ENCODE measurements around the gene THAP8.

Gene THAP8

DNA sequence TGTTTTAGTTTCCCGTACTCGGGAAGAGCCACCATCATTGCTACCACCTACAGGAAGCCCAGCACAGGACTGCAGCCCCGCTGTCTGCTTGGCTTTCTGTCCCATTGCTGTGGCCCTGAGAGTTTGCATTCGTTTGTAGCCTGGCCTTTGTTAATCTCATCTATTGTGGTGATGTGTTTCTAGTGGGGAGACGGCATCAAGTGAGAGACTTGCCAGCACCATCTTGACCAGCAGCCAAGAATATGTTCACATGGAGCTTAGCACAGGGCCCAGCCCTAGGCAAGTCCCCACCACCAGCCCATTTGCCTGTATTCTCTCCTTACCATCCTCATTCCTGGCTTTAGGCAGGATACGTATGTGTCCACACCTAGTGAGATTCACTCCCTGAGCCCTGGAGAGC is 39.6 kb upstream of the THAP8 start:
- H3K4me3 ChIP-seq (ENCODE audit: low read length): no peak overlapping the region
- TF ChIP-seq, protein P1, sequence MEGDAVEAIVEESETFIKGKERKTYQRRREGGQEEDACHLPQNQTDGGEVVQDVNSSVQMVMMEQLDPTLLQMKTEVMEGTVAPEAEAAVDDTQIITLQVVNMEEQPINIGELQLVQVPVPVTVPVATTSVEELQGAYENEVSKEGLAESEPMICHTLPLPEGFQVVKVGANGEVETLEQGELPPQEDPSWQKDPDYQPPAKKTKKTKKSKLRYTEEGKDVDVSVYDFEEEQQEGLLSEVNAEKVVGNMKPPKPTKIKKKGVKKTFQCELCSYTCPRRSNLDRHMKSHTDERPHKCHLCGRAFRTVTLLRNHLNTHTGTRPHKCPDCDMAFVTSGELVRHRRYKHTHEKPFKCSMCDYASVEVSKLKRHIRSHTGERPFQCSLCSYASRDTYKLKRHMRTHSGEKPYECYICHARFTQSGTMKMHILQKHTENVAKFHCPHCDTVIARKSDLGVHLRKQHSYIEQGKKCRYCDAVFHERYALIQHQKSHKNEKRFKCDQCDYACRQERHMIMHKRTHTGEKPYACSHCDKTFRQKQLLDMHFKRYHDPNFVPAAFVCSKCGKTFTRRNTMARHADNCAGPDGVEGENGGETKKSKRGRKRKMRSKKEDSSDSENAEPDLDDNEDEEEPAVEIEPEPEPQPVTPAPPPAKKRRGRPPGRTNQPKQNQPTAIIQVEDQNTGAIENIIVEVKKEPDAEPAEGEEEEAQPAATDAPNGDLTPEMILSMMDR (conservative IDR thresholded peaks at IDR 0.05; ENCODE audit: low read length): no peak
- DNase-seq (ENCODE audit: low read depth): no peak

DNA sequence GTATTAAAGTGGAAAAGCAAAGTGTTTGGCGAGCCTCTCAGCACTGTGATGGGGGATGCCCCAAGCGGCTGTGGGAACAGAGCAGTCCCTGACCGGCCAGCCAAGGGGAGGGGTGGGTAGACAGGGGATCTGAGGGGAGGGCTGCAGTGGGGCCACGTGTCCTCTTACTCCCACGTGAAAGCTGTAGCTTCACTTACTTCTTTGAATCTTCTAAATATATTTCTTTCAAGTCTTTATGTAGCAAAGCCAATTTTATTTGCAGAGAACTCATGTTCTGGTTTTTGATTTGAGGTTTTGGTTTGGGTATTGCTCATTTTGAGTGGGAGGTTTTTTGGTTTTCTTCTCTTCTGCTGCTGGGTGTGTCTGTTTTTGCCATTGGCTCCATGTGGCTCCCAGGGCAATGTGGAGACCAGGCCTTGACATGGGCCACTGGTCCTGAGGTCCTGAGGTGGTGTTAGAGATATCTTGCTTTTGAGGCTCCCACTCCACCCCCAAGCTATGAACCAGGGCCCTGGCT is 39.1 kb upstream of the THAP8 start:
- no peak for DNase-seq (ENCODE audit: low read depth)
- TF ChIP-seq, protein P1 (conservative IDR thresholded peaks at IDR 0.05; ENCODE audit: low read length): no peak
- H3K4me3 ChIP-seq (ENCODE audit: low read length): no peak overlapping the region

DNA sequence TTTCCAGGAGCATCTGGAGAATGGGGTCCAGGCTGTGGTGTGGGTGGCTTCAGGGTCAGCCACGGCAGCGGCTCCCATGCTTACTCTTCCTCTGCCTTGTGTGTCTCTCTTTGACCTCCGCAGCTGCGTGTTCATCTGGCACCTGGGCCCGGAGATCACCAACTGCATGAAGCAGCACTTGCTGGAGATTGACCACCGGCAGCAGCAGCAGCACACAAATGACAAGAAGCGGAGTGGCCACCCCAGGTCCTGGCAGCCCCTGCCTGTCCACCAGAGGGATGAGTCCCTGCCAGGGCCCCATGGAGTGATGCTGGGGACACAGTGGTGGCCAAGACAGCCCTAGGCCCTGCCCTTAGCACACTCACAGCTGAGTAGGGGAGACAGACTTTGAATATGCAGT is 38.5 kb upstream of the THAP8 start:
- DNase-seq (ENCODE audit: low read depth): no peak
- H3K4me3 ChIP-seq (ENCODE audit: low read length): no peak overlapping the region
- TF ChIP-seq, protein P1 (conservative IDR thresholded peaks at IDR 0.05; ENCODE audit: low read length): no peak

DNA sequence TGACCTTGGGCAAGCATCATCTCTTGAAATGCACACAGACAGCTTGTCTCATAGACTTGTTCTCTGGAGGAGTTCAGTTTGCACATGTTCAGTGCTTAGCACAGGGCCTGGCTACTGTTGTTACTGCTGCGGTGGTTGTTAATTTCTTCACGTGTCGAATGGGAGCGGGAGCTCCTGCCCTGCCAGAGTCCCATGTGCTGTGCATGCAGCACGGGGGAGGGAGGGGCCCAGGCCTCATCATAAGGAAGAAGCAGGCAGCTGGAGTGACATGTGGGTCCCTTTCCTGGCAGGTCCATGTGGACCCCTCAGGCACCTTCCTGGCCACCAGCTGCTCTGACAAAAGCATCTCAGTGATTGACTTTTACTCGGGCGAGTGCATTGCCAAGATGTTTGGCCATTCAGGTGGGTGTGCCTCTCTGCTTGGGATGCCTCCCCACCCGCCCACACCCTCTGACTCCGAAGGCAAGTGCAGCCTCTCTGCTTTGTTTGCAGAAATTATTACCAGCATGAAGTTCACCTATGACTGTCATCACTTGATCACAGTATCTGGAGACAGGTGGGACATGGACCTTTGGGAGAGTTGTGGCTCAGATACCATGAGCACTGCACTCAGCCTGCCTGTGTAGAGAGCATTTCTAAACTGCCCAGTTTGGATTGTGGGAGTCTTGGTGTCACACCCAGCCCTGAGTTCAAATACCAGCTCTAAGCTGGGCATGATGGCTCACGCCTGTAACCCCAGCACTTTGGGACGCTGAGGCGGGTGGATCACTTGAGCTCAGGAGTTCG is 37.0 kb upstream of the THAP8 start:
- H3K4me3 ChIP-seq (ENCODE audit: low read length): no peak overlapping the region
- no peak for DNase-seq (ENCODE audit: low read depth)
- TF ChIP-seq, protein P1 (conservative IDR thresholded peaks at IDR 0.05; ENCODE audit: low read length): no peak

DNA sequence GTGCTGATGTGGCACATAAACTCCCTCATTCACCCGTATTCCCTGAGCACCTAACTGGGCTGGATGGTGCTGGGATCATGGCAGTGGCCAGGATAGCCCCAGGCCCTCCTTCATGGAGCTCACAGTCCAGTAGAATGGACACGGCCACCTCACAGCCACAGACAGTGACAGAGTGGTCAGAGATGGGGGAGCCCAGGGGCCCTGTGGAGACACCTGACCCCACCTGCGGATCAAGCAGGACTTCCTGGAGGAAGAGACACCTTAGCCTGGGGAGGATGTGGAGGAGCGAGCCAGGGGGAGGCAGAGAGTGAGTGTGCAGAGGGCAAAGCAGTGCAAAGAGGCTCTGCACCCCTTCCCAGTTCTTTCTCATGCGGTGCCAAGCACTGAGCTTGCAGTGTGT is 35.8 kb upstream of the THAP8 start:
- H3K4me3 ChIP-seq (ENCODE audit: low read length): no peak overlapping the region
- DNase-seq (ENCODE audit: low read depth): no peak

GRCh38 chr19:36086326-36086725 is 32.2 kb upstream of the THAP8 start:
- no peak for DNase-seq (ENCODE audit: low read depth)
- H3K4me3 ChIP-seq (ENCODE audit: low read length): no peak overlapping the region
- TF ChIP-seq, protein P1 (conservative IDR thresholded peaks at IDR 0.05; ENCODE audit: low read length): no peak

More for the DNA sequence above, 35.8 kb upstream of the THAP8 start:
- TF ChIP-seq, protein P1 (conservative IDR thresholded peaks at IDR 0.05; ENCODE audit: low read length): no peak

Data from AG10803 (cell line).